Fibroblast of pulmonary artery (primary cell): ENCODE data around the gene MRAP2.
A peak's percentile ranks its signal among the peaks of the same experiment; 100 is the strongest.

Experiments used
- DNase-seq: peaks from one replicate; pipeline ENCODE4 v3.0.0-alpha.2; 2010; ENCODE audit warnings: low read depth
- H3K4me3 ChIP-seq: replicated peaks from 2 replicates; pipeline ENCODE4 v1.5.1; 2011; ENCODE audit warnings: low read depth, mild to moderate bottlenecking, control low read depth, low read length, moderate library complexity
- TF ChIP-seq, protein P1 (sequence below): IDR thresholded peaks from 2 replicates; pipeline ENCODE4 v1.5.1; 2011; ENCODE audit warnings: mild to moderate bottlenecking, control low read depth, low read length, inconsistent platforms; ENCODE audit errors: missing control alignments

MRAP2 gene, protein sequence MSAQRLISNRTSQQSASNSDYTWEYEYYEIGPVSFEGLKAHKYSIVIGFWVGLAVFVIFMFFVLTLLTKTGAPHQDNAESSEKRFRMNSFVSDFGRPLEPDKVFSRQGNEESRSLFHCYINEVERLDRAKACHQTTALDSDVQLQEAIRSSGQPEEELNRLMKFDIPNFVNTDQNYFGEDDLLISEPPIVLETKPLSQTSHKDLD

DNA sequence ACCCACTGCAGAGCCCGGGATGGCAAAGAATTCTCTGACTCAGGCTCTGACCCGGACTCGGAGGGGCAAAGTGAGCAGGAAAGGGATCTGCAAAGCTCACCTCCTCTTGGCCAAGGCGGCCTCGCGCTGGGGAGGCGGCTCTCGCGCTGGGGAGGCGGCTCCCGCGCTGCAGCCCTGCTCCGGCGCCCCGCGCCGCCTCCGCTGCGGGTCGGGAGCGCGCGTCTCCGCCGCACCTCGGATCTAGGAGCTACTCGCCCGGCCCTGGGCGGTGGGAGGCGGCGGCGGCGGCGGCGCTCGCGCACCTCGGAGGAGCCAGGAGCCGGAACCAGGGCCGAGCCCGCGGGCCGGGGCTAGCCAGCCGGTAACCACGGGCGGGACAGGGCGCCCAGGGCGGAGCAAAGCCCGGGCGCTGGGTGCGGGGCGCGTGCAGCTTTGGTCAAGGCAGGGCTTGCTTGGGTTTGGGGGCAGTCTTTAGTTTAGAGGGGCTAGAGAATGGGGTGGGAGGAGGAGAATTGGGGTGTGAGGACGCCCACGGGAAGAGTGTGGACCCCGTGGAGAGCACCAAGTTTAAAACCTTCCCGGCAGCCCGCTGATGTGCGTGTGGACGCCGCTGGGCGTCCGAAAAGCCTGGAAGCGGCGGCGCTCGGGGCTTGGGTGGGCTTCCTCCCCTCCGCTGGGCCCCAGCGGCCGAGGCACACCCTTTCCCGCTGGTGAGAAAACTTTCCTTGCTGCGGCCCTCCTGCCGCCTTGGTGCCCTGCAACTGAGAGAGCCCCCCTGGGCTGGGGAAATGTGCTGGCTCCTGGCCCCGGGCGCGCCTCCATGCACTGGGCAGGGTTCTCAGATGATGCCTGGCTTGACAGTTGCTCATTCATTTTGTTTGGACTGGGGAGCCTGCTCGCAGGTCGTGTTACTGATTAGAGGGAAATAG lies at the start of gene MRAP2:
Gene MRAP2, plus strand, starts transcription at position 250 of the 929 bp plus-strand sequence. CDS start 21,547 bp downstream, outside the sequence.
- peak; percentile 3 for DNase-seq
- peak within 1 kb of the TSS; percentile 52 for H3K4me3 ChIP-seq
- TF ChIP-seq, protein P1, sequence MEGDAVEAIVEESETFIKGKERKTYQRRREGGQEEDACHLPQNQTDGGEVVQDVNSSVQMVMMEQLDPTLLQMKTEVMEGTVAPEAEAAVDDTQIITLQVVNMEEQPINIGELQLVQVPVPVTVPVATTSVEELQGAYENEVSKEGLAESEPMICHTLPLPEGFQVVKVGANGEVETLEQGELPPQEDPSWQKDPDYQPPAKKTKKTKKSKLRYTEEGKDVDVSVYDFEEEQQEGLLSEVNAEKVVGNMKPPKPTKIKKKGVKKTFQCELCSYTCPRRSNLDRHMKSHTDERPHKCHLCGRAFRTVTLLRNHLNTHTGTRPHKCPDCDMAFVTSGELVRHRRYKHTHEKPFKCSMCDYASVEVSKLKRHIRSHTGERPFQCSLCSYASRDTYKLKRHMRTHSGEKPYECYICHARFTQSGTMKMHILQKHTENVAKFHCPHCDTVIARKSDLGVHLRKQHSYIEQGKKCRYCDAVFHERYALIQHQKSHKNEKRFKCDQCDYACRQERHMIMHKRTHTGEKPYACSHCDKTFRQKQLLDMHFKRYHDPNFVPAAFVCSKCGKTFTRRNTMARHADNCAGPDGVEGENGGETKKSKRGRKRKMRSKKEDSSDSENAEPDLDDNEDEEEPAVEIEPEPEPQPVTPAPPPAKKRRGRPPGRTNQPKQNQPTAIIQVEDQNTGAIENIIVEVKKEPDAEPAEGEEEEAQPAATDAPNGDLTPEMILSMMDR: no peak

DNA sequence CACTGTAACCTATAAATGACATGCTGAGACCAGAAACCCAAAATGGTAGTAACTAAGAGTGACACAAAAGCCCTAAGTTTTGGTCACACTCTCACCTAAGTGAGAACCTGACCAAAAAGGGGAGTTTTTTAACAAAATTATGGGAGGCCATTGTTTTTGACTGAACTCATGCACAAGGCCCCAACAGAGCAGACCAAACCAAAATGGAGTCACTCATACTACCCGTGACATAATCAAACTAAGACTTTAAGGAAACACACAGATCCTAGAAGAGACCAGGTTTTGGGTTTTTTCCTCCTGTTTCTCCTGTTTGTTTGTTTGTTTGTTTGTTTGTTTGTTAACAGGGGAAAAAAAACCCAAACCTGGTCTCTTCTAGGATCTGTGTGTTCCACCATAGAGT lies 49.2 kb upstream of the MRAP2 start:
- TF ChIP-seq, protein P1: no peak

DNA sequence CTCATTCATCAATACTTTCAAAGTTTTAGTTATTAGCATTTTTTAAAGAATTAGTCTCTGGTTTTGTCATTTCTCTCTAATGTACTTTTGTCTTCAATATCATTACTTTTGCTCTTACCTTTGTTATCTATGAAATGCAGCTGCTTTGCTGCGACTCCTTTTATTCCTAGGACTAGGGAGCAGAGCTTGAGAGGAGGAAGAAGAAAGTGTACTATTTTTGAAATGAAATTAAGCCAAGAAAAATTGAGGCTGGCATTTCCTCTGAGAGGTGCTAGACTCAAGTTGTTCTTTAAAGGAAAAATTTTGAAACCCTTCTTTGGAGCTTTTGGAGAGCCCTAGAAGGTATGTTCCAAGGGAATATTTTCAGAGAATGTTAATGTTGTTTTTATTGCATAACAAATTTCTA lies 48.3 kb upstream of the MRAP2 start:
- no peak for DNase-seq
- H3K4me3 ChIP-seq: no peak overlapping the region
- TF ChIP-seq, protein P1: no peak

More for the DNA sequence above, 49.2 kb upstream of the MRAP2 start:
- no peak for DNase-seq
- H3K4me3 ChIP-seq: no peak overlapping the region

DNA sequence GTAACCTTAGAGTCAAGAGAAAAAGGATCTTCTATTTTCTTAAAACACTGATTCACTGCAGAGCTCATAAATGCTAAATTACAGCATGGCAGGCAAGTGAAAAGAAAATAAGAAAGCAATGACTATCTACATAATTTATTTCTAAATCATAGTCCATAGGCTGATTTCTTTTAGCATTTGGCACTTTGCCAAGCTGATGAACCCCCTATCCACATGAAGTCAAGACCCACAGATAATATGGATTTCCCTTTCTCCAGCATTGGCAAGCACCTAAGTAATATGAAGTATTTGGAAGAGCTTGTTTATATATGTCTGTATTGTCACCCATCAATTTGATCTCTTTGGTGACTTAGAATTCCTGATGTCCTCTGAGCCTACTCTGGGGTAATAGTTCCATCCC lies 47.9 kb upstream of the MRAP2 start:
- TF ChIP-seq, protein P1: no peak
- no peak overlapping the region for H3K4me3 ChIP-seq
- DNase-seq: no peak

DNA sequence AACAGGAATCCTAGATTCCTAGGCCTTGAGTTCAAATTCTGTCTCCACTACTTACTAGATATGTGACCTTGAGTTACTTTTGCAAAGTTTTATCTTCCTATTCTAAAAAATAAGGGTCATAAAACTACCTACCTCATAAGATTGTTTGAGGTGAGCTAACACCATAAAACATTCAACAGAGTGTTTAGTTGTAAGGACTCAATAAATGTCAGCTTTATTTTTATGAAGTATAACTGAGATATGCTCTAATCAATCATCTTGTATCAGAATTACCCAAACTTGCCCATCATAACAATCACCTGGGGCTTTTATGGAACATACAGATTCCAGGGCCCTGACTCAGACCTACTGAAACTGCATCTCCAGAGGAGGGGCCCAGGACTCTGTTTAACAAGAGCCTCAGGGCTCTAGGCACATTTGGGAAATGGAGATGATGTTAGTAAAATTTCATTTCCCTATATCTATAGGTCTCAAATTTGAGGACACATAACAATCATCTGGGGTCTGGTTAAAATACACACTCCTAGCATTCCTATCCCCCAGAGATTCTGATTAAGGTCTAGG lies 35.5 kb upstream of the MRAP2 start:
- DNase-seq: no peak
- no peak overlapping the region for H3K4me3 ChIP-seq
- TF ChIP-seq, protein P1: no peak

DNA sequence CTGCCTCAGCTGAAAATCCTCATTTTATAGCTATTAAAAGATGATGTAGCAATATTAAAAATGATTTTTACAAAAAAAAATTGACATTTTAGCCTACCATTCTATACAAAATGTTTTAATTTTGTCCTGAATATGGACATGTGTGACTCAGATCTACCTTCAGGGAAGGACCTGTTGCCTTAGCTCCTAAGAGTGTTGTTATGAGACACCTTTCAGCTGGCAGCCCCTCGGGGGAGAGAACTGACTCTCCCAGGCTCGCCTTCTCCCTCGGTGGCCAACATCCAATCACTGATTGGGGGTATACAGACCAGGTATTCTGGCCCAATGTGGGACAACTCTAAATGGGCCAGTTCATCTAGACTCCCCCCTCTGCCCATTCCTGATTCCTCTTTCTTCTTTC lies 32.5 kb upstream of the MRAP2 start:
- H3K4me3 ChIP-seq: no peak overlapping the region
- TF ChIP-seq, protein P1: no peak
- no peak for DNase-seq
